ENCODE measurements around the gene SESN3.
"Not testable (repeated sequence)": the region's sequence is repeated elsewhere in the genome, so short reads cannot be mapped to it uniquely, and the experiment has no call there.

The SESN3 gene

GRCh38 chr11:95152876-95153856, 77.8 kb downstream of the SESN3 start:
- no peak for DNase-seq (ENCODE audit: low spot score)

GRCh38 chr11:95150956-95151684, 79.9 kb downstream of the SESN3 start:
- peak; percentile 88 for DNase-seq (ENCODE audit: low spot score)

GRCh38 chr11:95149651-95150364, 81.2 kb downstream of the SESN3 start:
- peak; percentile 44 for DNase-seq (ENCODE audit: low spot score)

GRCh38 chr11:95148938-95149337, 82.1 kb downstream of the SESN3 start:
- DNase-seq (ENCODE audit: low spot score): no peak

GRCh38 chr11:95148406-95148805, 82.6 kb downstream of the SESN3 start:
- no peak for DNase-seq (ENCODE audit: low spot score)

GRCh38 chr11:95147364-95147905, 83.6 kb downstream of the SESN3 start:
- peak; percentile 88 for DNase-seq (ENCODE audit: low spot score)

GRCh38 chr11:95145430-95146060, 85.5 kb downstream of the SESN3 start:
- DNase-seq (ENCODE audit: low spot score): no peak

- DNase-seq (ENCODE audit: low spot score): peak; percentile 36
Observed at GRCh38 chr11:95144313-95145235, 86.4 kb downstream of the SESN3 start.

- no peak for DNase-seq (ENCODE audit: low spot score)
Observed at GRCh38 chr11:95143106-95143681, 87.8 kb downstream of the SESN3 start.

- DNase-seq (ENCODE audit: low spot score): no peak
Observed at GRCh38 chr11:95142431-95142830, 88.6 kb downstream of the SESN3 start.

- no peak for DNase-seq (ENCODE audit: low spot score)
Observed at GRCh38 chr11:95140397-95141033, 90.5 kb downstream of the SESN3 start.

GRCh38 chr11:95138448-95138847, 92.6 kb downstream of the SESN3 start:
- no peak for DNase-seq (ENCODE audit: low spot score)

GRCh38 chr11:95137299-95137698, 93.7 kb downstream of the SESN3 start:
- DNase-seq (ENCODE audit: low spot score): no peak

GRCh38 chr11:95136747-95137146, 94.3 kb downstream of the SESN3 start:
- not testable (repeated sequence) for DNase-seq (ENCODE audit: low spot score)

GRCh38 chr11:95135880-95136279, 95.1 kb downstream of the SESN3 start:
- no peak for DNase-seq (ENCODE audit: low spot score)

- DNase-seq (ENCODE audit: low spot score): no peak
Observed at GRCh38 chr11:95135155-95135554, 95.8 kb downstream of the SESN3 start.

- no peak for DNase-seq (ENCODE audit: low spot score)
Observed at GRCh38 chr11:95134491-95134890, 96.5 kb downstream of the SESN3 start.

- no peak for DNase-seq (ENCODE audit: low spot score)
Observed at GRCh38 chr11:95132956-95133355, 98.0 kb downstream of the SESN3 start.

GRCh38 chr11:95128602-95129001, 102.4 kb downstream of the SESN3 start:
- DNase-seq (ENCODE audit: low spot score): no peak

GRCh38 chr11:95123556-95123955, 107.4 kb downstream of the SESN3 start:
- no peak for DNase-seq (ENCODE audit: low spot score)

Data from kidney capillary endothelial cell (primary cell).